ENCODE data around the gene RAPGEF3. TPM values are rescaled to one million over a fixed set of nuclear protein-coding genes. Genes with fewer than 3 reads are reported as not detected.

The RAPGEF3 gene
- total RNA-seq, 4 donors from 2014 or later = 36.9 to 223 (median 48.5) TPM

- TF ChIP-seq CTCF (IDR thresholded peaks at IDR 0.05; ENCODE audit: low read depth) = no peak
Measured at GRCh38 chr12:47748507-47748828, 10.2 kb downstream of the RAPGEF3 start.

- TF ChIP-seq CTCF (IDR thresholded peaks at IDR 0.05; ENCODE audit: low read depth) = no peak
Measured at GRCh38 chr12:47747596-47748506, 10.8 kb downstream of the RAPGEF3 start.

- no peak for TF ChIP-seq CTCF (IDR thresholded peaks at IDR 0.05; ENCODE audit: low read depth)
Measured at GRCh38 chr12:47747126-47747525, 11.6 kb downstream of the RAPGEF3 start.

GRCh38 chr12:47746523-47746922 lies 12.2 kb downstream of the RAPGEF3 start:
- no peak for TF ChIP-seq CTCF (IDR thresholded peaks at IDR 0.05; ENCODE audit: low read depth)

GRCh38 chr12:47746073-47746472 lies 12.6 kb downstream of the RAPGEF3 start:
- no peak for TF ChIP-seq CTCF (IDR thresholded peaks at IDR 0.05; ENCODE audit: low read depth)

GRCh38 chr12:47745485-47746041 lies 13.1 kb downstream of the RAPGEF3 start:
- no peak for TF ChIP-seq CTCF (IDR thresholded peaks at IDR 0.05; ENCODE audit: low read depth)

GRCh38 chr12:47744778-47745436 lies 13.8 kb downstream of the RAPGEF3 start:
- no peak for TF ChIP-seq CTCF (IDR thresholded peaks at IDR 0.05; ENCODE audit: low read depth)

Measured in subcutaneous adipose tissue (tissue), 4 donors.